ENCODE results near the gene ERAP2.
A peak's percentile ranks its signal among the peaks of the same experiment; 100 is the strongest.

Gene ERAP2

DNA sequence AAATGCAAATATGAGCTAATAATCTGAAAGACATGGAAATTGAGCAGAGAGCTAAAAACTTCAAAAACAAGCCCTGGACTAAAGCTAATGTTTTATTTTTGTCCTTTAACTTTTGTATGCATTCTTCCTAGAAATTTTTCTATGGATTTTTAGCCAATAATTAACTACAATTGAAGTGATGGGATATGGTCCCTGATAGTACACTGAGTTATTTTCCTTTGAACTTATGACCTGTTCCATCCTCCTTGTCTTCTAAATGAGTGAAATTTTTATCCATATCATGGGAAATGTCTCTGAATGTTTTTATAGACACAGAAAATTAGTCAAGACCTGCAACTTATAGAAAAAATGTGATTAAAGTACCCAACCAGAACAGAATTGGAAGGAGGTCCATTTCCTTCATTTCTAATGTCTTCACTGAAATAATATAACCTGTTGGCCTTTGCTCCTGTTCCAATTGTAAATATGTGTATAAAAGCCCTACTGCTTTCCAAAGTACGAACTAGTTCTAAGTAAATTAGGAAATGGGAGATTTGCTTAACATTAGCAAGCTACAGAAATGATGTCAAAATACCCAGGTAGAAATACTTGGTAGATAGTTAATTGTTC is 11.3 kb upstream of the ERAP2 start:
- Histone ChIP-seq H3K23ac (ENCODE audit: low read length) (no peak overlapping the region), H3K27ac (ENCODE audit: low read depth, low read length) (no peak overlapping the region), H2BK15ac (replicated peaks; ENCODE audit: low read depth) (no peak overlapping the region), H3K79me1 (ENCODE audit: low read length) (no peaks in the 10 kb centered on the region), H3K4me2 (ENCODE audit: low read length) (no peak overlapping the region), H3K9ac (ENCODE audit: low read length) (no peak overlapping the region), H3K4me3 (ENCODE audit: low read length) (no peak overlapping the region), H2BK5ac (ENCODE audit: low read length) (no peak overlapping the region), H4K5ac (ENCODE audit: low read length) (no peak overlapping the region), H3K79me2 (ENCODE audit: control insufficient read depth, insufficient read depth, low read length) (no peaks in the 10 kb centered on the region), H3K36me3 (ENCODE audit: control insufficient read depth, insufficient read depth, low read length) (no peaks in the 10 kb centered on the region), H2BK120ac (ENCODE audit: low read depth, low read length) (no peak overlapping the region), H3K27me3 (ENCODE audit: insufficient read depth, low read length, poor library complexity) (no peaks in the 10 kb centered on the region), H3K56ac (ENCODE audit: low read length) (no peak overlapping the region), H2AK5ac (ENCODE audit: low read length) (no peak overlapping the region), H3K4ac (ENCODE audit: low read depth, low read length) (no peak overlapping the region), H3K18ac (ENCODE audit: low read length) (no peak overlapping the region), H4K8ac (ENCODE audit: low read depth, low read length) (no peak overlapping the region), H3K4me1 (ENCODE audit: control insufficient read depth, low read depth, low read length) (peaks cover 4% of the 10 kb centered on the region)
- no peak for DNase-seq
- no CpG with 5 or more reads among the region's 1 CpG for WGBS (ENCODE audit: extremely low coverage, insufficient coverage, low lambda C conversion rate)

DNA sequence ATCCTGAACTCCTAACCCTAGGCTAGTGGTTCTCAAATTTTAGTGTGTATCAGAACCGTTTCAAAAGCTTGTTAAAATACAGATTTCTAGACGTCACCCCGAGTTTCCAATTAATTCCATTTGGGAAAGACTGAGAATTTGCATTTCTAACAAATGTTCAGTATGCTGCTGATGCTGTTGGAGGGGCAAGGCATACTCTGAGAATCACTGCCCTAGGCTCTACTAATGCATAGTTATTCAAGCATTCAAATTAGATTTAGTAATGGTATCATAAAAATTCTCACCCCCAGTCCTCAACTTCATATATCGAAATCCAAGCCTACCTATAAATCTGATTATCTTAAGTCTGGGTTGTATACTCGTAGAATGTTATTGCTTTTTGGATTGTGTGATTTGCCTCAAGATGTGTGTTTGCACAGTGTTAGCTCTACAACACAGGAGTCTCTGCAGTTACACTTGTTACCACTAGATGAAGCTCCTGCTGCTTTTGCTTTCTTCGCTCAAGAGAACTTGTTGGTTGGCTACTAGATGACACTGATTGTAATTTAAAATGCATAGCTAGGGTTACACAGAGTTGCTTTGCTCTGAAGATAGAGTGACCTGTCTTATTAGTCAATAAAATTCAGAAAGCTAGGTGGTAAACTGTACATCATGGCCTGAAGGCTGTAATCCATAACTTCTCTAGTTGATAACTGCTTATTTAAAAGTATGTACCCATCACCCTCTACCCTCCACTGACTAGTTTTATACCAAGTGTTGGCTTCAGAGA is 7.5 kb upstream of the ERAP2 start:
- H3K79me2 ChIP-seq (ENCODE audit: control insufficient read depth, insufficient read depth, low read length), result no peaks in the 10 kb centered on the region
- no peak overlapping the region for H3K4ac ChIP-seq (ENCODE audit: low read depth, low read length)
- H4K5ac ChIP-seq (ENCODE audit: low read length), result no peak overlapping the region
- no peak overlapping the region for H3K4me3 ChIP-seq (ENCODE audit: low read length)
- no peaks in the 10 kb centered on the region for H3K79me1 ChIP-seq (ENCODE audit: low read length)
- peaks cover 9% of the 10 kb centered on the region for H3K4me1 ChIP-seq (ENCODE audit: control insufficient read depth, low read depth, low read length)
- no peak overlapping the region for H3K4me2 ChIP-seq (ENCODE audit: low read length)
- H2BK120ac ChIP-seq (ENCODE audit: low read depth, low read length), result no peak overlapping the region
- H3K27ac ChIP-seq (ENCODE audit: low read depth, low read length), result no peak overlapping the region
- H4K8ac ChIP-seq (ENCODE audit: low read depth, low read length), result no peak overlapping the region
- no CpG with 5 or more reads among the region's 6 CpGs for WGBS (ENCODE audit: extremely low coverage, insufficient coverage, low lambda C conversion rate)
- H3K9ac ChIP-seq (ENCODE audit: low read length), result no peak overlapping the region
- H3K27me3 ChIP-seq (ENCODE audit: insufficient read depth, low read length, poor library complexity), result no peaks in the 10 kb centered on the region
- peak; percentile 81 for DNase-seq
- H3K23ac ChIP-seq (ENCODE audit: low read length), result no peak overlapping the region
- no peak overlapping the region for H2BK15ac ChIP-seq (replicated peaks; ENCODE audit: low read depth)
- no peak overlapping the region for H2BK5ac ChIP-seq (ENCODE audit: low read length)
- H3K56ac ChIP-seq (ENCODE audit: low read length), result no peak overlapping the region
- H2AK5ac ChIP-seq (ENCODE audit: low read length), result no peak overlapping the region
- H3K18ac ChIP-seq (ENCODE audit: low read length), result no peak overlapping the region
- H3K36me3 ChIP-seq (ENCODE audit: control insufficient read depth, insufficient read depth, low read length), result no peaks in the 10 kb centered on the region

DNA sequence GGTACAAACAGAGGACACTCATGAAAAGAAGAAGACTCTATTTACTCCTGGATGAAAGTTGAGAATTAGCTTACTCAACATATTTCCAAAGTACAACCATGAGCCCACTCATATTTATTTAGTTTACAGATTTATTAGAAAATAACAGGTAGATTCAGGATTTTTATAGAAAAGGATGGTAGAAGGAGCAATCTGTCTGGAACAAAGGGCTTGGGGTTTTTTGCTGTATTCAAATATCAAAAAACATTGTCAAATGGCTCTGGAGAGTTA is 7.0 kb upstream of the ERAP2 start:
- DNase-seq, result no peak
- Histone ChIP-seq H3K4ac (ENCODE audit: low read depth, low read length) (no peak overlapping the region), H2BK120ac (ENCODE audit: low read depth, low read length) (no peak overlapping the region), H2AK5ac (ENCODE audit: low read length) (no peak overlapping the region), H3K18ac (ENCODE audit: low read length) (no peak overlapping the region), H3K56ac (ENCODE audit: low read length) (no peak overlapping the region), H3K79me1 (ENCODE audit: low read length) (no peaks in the 10 kb centered on the region), H3K4me3 (ENCODE audit: low read length) (no peak overlapping the region), H3K27me3 (ENCODE audit: insufficient read depth, low read length, poor library complexity) (no peaks in the 10 kb centered on the region), H3K9ac (ENCODE audit: low read length) (no peak overlapping the region), H2BK15ac (replicated peaks; ENCODE audit: low read depth) (no peak overlapping the region), H4K5ac (ENCODE audit: low read length) (no peak overlapping the region), H3K23ac (ENCODE audit: low read length) (no peak overlapping the region), H3K79me2 (ENCODE audit: control insufficient read depth, insufficient read depth, low read length) (no peaks in the 10 kb centered on the region), H3K4me1 (ENCODE audit: control insufficient read depth, low read depth, low read length) (peaks cover 9% of the 10 kb centered on the region), H3K4me2 (ENCODE audit: low read length) (no peak overlapping the region), H4K8ac (ENCODE audit: low read depth, low read length) (no peak overlapping the region), H3K36me3 (ENCODE audit: control insufficient read depth, insufficient read depth, low read length) (no peaks in the 10 kb centered on the region), H3K27ac (ENCODE audit: low read depth, low read length) (no peak overlapping the region), H2BK5ac (ENCODE audit: low read length) (no peak overlapping the region)

DNA sequence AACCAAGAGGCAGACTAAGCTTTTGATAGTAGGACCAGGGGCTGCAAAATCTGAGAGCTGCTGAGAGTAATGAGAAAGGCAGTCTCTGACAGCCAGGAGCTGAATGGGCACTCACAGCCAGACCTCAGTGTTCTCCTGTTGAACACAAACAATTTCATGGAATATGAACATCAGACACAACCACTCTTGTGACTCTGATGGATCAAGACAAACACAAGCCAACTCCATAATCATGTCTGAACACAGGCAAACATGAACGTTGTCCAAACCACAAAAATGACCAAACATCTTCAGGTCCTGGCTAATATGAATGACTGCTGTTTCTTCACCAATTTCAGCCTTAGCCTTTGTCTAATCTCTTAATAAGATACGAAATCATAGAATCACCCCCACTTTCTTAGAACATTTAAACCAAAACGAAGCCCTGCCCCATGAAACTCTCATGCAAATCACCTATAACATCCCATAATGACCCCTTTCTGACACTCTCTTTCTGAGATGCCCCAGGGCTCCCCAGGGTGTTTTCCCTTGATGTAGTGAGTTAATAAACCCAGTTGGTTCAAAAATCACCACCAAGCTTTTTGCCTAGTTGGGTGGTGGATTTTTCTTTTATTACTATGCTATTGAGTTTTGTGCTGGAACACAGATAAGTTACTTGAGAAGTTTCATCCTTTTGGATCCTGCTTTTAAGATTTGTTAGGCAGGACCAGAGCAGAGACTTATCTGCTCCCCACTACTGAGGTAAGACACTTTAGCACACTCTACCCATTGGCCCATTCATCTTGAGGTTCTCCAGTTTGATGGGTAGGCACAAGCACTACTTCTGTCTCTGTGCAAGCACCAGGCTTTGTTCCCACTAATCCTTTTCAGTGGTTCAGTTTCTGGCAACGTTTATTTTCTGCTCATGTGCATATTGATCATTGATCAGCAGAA is 5.9 kb upstream of the ERAP2 start:
- Histone ChIP-seq H2AK5ac (ENCODE audit: low read length) (no peak overlapping the region), H3K27ac (ENCODE audit: low read depth, low read length) (no peak overlapping the region), H2BK15ac (replicated peaks; ENCODE audit: low read depth) (no peak overlapping the region)

DNA sequence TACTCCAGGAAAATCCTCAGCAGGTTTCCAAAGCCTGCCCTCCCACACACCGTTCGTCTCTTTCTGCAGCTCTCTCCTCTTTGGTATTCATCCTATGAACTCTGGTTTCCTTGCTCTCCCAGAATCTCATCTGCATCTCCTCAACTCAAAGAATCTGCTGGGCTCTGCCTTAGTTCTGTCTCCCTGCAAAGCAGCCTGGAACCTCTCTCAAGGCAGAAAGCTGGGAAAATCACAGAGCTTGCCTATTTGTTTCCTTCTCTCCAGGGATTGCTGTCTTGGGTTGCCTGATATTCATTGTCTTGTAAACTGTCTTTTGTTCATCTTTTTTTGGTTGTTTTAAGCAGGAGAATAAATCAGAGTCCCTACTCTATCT is 5.3 kb upstream of the ERAP2 start:
- Histone ChIP-seq H4K8ac (ENCODE audit: low read depth, low read length) (no peak overlapping the region), H2BK5ac (ENCODE audit: low read length) (no peak overlapping the region), H3K56ac (ENCODE audit: low read length) (no peak overlapping the region), H2AK5ac (ENCODE audit: low read length) (no peak overlapping the region), H3K23ac (ENCODE audit: low read length) (no peak overlapping the region), H3K27me3 (ENCODE audit: insufficient read depth, low read length, poor library complexity) (no peaks in the 10 kb centered on the region), H3K9ac (ENCODE audit: low read length) (no peak overlapping the region), H2BK120ac (ENCODE audit: low read depth, low read length) (no peak overlapping the region), H3K4me1 (ENCODE audit: control insufficient read depth, low read depth, low read length) (peaks cover 13% of the 10 kb centered on the region), H3K4ac (ENCODE audit: low read depth, low read length) (no peak overlapping the region), H3K27ac (ENCODE audit: low read depth, low read length) (no peak overlapping the region), H3K4me3 (ENCODE audit: low read length) (no peak overlapping the region), H3K36me3 (ENCODE audit: control insufficient read depth, insufficient read depth, low read length) (no peaks in the 10 kb centered on the region), H2BK15ac (replicated peaks; ENCODE audit: low read depth) (no peak overlapping the region), H3K79me1 (ENCODE audit: low read length) (no peaks in the 10 kb centered on the region), H3K79me2 (ENCODE audit: control insufficient read depth, insufficient read depth, low read length) (no peaks in the 10 kb centered on the region), H3K18ac (ENCODE audit: low read length) (no peak overlapping the region), H4K5ac (ENCODE audit: low read length) (no peak overlapping the region), H3K4me2 (ENCODE audit: low read length) (no peak overlapping the region)
- WGBS (ENCODE audit: extremely low coverage, insufficient coverage, low lambda C conversion rate), result no CpG with 5 or more reads among the region's 2 CpGs
- DNase-seq, result no peak

More for the DNA sequence above, 5.9 kb upstream of the ERAP2 start:
- no peak for DNase-seq
- no peak overlapping the region for H3K4me2 ChIP-seq (ENCODE audit: low read length)
- no peak overlapping the region for H3K4me3 ChIP-seq (ENCODE audit: low read length)
- no peak overlapping the region for H3K23ac ChIP-seq (ENCODE audit: low read length)
- no peaks in the 10 kb centered on the region for H3K27me3 ChIP-seq (ENCODE audit: insufficient read depth, low read length, poor library complexity)
- no peak overlapping the region for H2BK5ac ChIP-seq (ENCODE audit: low read length)
- H3K18ac ChIP-seq (ENCODE audit: low read length), result no peak overlapping the region
- peak overlapping the region; percentile 59 for H3K56ac ChIP-seq (ENCODE audit: low read length)
- H3K4ac ChIP-seq (ENCODE audit: low read depth, low read length), result no peak overlapping the region
- no peaks in the 10 kb centered on the region for H3K36me3 ChIP-seq (ENCODE audit: control insufficient read depth, insufficient read depth, low read length)
- no peak overlapping the region for H4K8ac ChIP-seq (ENCODE audit: low read depth, low read length)
- no CpG with 5 or more reads among the region's 4 CpGs for WGBS (ENCODE audit: extremely low coverage, insufficient coverage, low lambda C conversion rate)
- peak overlapping the region; percentile 13 for H3K9ac ChIP-seq (ENCODE audit: low read length)
- H3K4me1 ChIP-seq (ENCODE audit: control insufficient read depth, low read depth, low read length), result peaks cover 9% of the 10 kb centered on the region
- no peak overlapping the region for H2BK120ac ChIP-seq (ENCODE audit: low read depth, low read length)
- H3K79me1 ChIP-seq (ENCODE audit: low read length), result no peaks in the 10 kb centered on the region
- no peaks in the 10 kb centered on the region for H3K79me2 ChIP-seq (ENCODE audit: control insufficient read depth, insufficient read depth, low read length)
- no peak overlapping the region for H4K5ac ChIP-seq (ENCODE audit: low read length)

All from mesendoderm (in vitro differentiated cells).